ENCODE data around the gene MYO3B. TPM values are rescaled to one million over a fixed set of nuclear protein-coding genes. Genes with fewer than 3 reads are reported as not detected.

The MYO3B gene
- total and polyA plus RNA-seq, 2 donors (not counting 1 experiment from before 2014, with no cell fraction given): not detected

- Histone ChIP-seq H3K4me1 (ENCODE audit: control insufficient read depth in 2 of 2, insufficient read depth in 2 of 2, low read length in 2 of 2) (no peaks in the 10 kb centered on the region), H4K20me1 (ENCODE audit: control insufficient read depth, insufficient read depth, low read length, poor library complexity, severe bottlenecking) (no peaks in the 10 kb centered on the region), H3K4me3 (ENCODE audit: control extremely low read depth in 1 of 5, extremely low read depth in 1 of 5, insufficient read depth in 1 of 5, low read depth in 2 of 5, low read length in 4 of 5) (no peak overlapping the region), H3K27ac (ENCODE audit: low read length in 2 of 2) (no peak overlapping the region), H3K79me2 (ENCODE audit: control insufficient read depth, insufficient read depth, low read length) (no peaks in the 10 kb centered on the region), H3K27me3 (replicated peaks in 1 of 4; ENCODE audit: control extremely low read depth in 1 of 4, control insufficient read depth in 3 of 4, insufficient read depth in 4 of 4, low read length in 3 of 4) (no peaks in the 10 kb centered on the region), H3K4me2 (replicated peaks; ENCODE audit: low read depth, low read length, poor library complexity, severe bottlenecking) (no peak overlapping the region), H3K9ac (ENCODE audit: low read length) (no peak overlapping the region), H3K36me3 (replicated peaks in 1 of 2; ENCODE audit: control extremely low read depth in 1 of 2, control insufficient read depth in 1 of 2, extremely low read depth in 1 of 2, insufficient read depth in 2 of 2, low read length in 1 of 2) (no peaks in the 10 kb centered on the region), H3K9me3 (ENCODE audit: control extremely low read depth in 1 of 3, control insufficient read depth in 2 of 3, insufficient read depth in 1 of 3, low read length in 2 of 3) (peaks cover 0 to 6% (median 0%) of the 10 kb centered on the region in 3 donors), H2AFZ (ENCODE audit: insufficient read depth, low read depth, low read length, poor library complexity, severe bottlenecking) (no peak overlapping the region)
- Mint-ChIP-seq H3K4me1 (no peaks in the 10 kb centered on the region), H3K9me3 (ENCODE audit: insufficient read depth) (no peaks in the 10 kb centered on the region), H3K4me3 (no peak overlapping the region), H3K27ac (no peak overlapping the region), H3K27me3 (no peaks in the 10 kb centered on the region)
- intact Hi-C loops (cut with micrococcal nuclease): no loop called here
- ChIA-PET CTCF (no interaction called here), POLR2A (no interaction called here)
- no peak for ATAC-seq (ENCODE audit: low read depth)
- DNase-seq: no peak
- TF ChIP-seq EZH2 (IDR thresholded peaks at IDR 0.05; ENCODE audit: borderline replicate concordance, insufficient read depth, low read depth, low read length, poor library complexity, severe bottlenecking) (no peak), CTCF (IDR thresholded peaks at IDR 0.05) (no peak)
- WGBS (ENCODE audit: insufficient coverage): 67% methylated on average over 4 of the region's 5 CpGs
Measured at GRCh38 chr2:170455617-170456426, 277.9 kb downstream of the MYO3B start.

DNA sequence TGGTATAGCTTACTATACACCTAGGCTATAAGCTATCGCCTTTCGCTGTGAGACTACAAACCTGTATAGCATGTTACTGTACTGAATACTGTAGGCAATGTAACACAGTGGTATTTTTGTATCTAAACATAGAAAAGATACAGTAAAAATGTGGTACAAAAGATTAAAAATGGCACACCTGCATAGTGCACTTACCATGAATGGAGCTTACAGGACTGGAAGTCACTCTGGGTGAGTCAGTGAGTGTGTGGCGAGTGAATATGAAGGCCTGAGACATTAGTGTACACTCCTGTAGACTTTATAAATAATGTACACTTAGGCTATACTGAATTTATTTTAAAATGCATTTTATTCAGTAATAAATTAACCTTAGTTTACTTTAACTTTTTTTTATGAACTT lies 279.0 kb downstream of the MYO3B start:
- TF ChIP-seq EZH2 (IDR thresholded peaks at IDR 0.05; ENCODE audit: borderline replicate concordance, insufficient read depth, low read depth, low read length, poor library complexity, severe bottlenecking): no peak
- Histone ChIP-seq H4K20me1 (ENCODE audit: control insufficient read depth, insufficient read depth, low read length, poor library complexity, severe bottlenecking) (no peaks in the 10 kb centered on the region), H3K79me2 (ENCODE audit: control insufficient read depth, insufficient read depth, low read length) (no peaks in the 10 kb centered on the region), H3K36me3 (replicated peaks in 1 of 2; ENCODE audit: control extremely low read depth in 1 of 2, control insufficient read depth in 1 of 2, extremely low read depth in 1 of 2, insufficient read depth in 2 of 2, low read length in 1 of 2) (no peaks in the 10 kb centered on the region), H3K9me3 (ENCODE audit: control extremely low read depth in 1 of 3, control insufficient read depth in 2 of 3, insufficient read depth in 1 of 3, low read length in 2 of 3) (peaks cover 0 to 6% (median 0%) of the 10 kb centered on the region in 3 donors), H3K4me1 (ENCODE audit: control insufficient read depth in 2 of 2, insufficient read depth in 2 of 2, low read length in 2 of 2) (no peaks in the 10 kb centered on the region), H3K27me3 (replicated peaks in 1 of 4; ENCODE audit: control extremely low read depth in 1 of 4, control insufficient read depth in 3 of 4, insufficient read depth in 4 of 4, low read length in 3 of 4) (no peaks in the 10 kb centered on the region), H3K27ac (ENCODE audit: low read length in 2 of 2) (no peak overlapping the region), H2AFZ (ENCODE audit: insufficient read depth, low read depth, low read length, poor library complexity, severe bottlenecking) (no peak overlapping the region), H3K4me3 (ENCODE audit: control extremely low read depth in 1 of 5, extremely low read depth in 1 of 5, insufficient read depth in 1 of 5, low read depth in 2 of 5, low read length in 4 of 5) (no peak overlapping the region), H3K4me2 (replicated peaks; ENCODE audit: low read depth, low read length, poor library complexity, severe bottlenecking) (no peak overlapping the region), H3K9ac (ENCODE audit: low read length) (no peak overlapping the region)
- ChIA-PET CTCF (no interaction called here), POLR2A (no interaction called here)
- Mint-ChIP-seq H3K4me3 (no peak overlapping the region), H3K27ac (no peak overlapping the region), H3K27me3 (no peaks in the 10 kb centered on the region), H3K4me1 (no peaks in the 10 kb centered on the region), H3K9me3 (ENCODE audit: insufficient read depth) (no peaks in the 10 kb centered on the region)
- intact Hi-C loops (cut with micrococcal nuclease): no loop called here
- ATAC-seq (ENCODE audit: low read depth) (no peak), DNase-seq (no peak)
- no CpG with 5 or more reads among the region's 3 CpGs for WGBS (ENCODE audit: insufficient coverage)

Data from B cell (primary cell).